Fibroblast of lung (primary cell): ENCODE results near the gene CDH7. TPM values are rescaled to one million over a fixed set of nuclear protein-coding genes. Genes with fewer than 3 reads are reported as not detected.

Experiments used
- DNase-seq, 2 donors: peaks; one replicate each; pipeline versions ENCODE4 v3.0.0 to v3.0.0-alpha.2; 2010; ENCODE audit warnings: low read depth in 2 of 2
- H2AFZ ChIP-seq: 2 replicates; pipeline ENCODE4 v1.5.1; 2012; ENCODE audit warnings: low read length, control low read depth, inconsistent platforms
- H3K27ac ChIP-seq: 2 replicates; pipeline ENCODE4 v1.5.1; 2011; ENCODE audit warnings: low read length, control low read depth; ENCODE audit not compliant: insufficient read depth
- H3K27me3 ChIP-seq: 2 replicates; pipeline ENCODE4 v1.5.1; 2011; ENCODE audit warnings: mild to moderate bottlenecking, low read length; ENCODE audit not compliant: control insufficient read depth, insufficient read depth
- H3K36me3 ChIP-seq: 2 replicates; pipeline ENCODE4 v1.5.1; 2011; ENCODE audit warnings: low read length; ENCODE audit not compliant: control insufficient read depth, insufficient read depth
- H3K4me1 ChIP-seq: 2 replicates; pipeline ENCODE4 v1.5.1; 2011; ENCODE audit warnings: low read length; ENCODE audit not compliant: control insufficient read depth, insufficient read depth; ENCODE audit errors: extremely low read depth
- H3K4me2 ChIP-seq: 2 replicates; pipeline ENCODE4 v1.5.1; 2011; ENCODE audit warnings: low read length, control low read depth; ENCODE audit not compliant: insufficient read depth; ENCODE audit errors: extremely low read depth
- H3K4me3 ChIP-seq, 4 experiments: fragments of 200-600 bp in 1 of 4; sonication (generic) in 1 of 4; replicated peaks in 1 of 4; 2 replicates each; pipeline ENCODE4 v1.5.1; 2011 to 2016; ENCODE audit warnings: low read length in 4 of 4, low read depth in 3 of 4, mild to moderate bottlenecking in 3 of 4, control low read depth in 2 of 4, inconsistent platforms in 1 of 4, mixed read lengths in 1 of 4; ENCODE audit not compliant: insufficient read depth in 1 of 4; ENCODE audit errors: control extremely low read depth in 1 of 4
- H3K79me2 ChIP-seq: 2 replicates; pipeline ENCODE4 v1.5.1; 2012; ENCODE audit warnings: mild to moderate bottlenecking, low read length, inconsistent platforms; ENCODE audit not compliant: control insufficient read depth, insufficient read depth
- H3K9ac ChIP-seq: 2 replicates; pipeline ENCODE4 v1.5.1; 2011; ENCODE audit warnings: mild to moderate bottlenecking, low read length, control low read depth; ENCODE audit not compliant: insufficient read depth
- H3K9me3 ChIP-seq: 2 replicates; pipeline ENCODE4 v1.5.1; 2012; ENCODE audit warnings: low read depth, low read length; ENCODE audit not compliant: control insufficient read depth, insufficient read depth
- H4K20me1 ChIP-seq: 2 replicates; pipeline ENCODE4 v1.5.1; 2011; ENCODE audit warnings: low read length; ENCODE audit not compliant: control insufficient read depth, insufficient read depth; ENCODE audit errors: extremely low read depth
- EZH2 ChIP-seq: IDR thresholded peaks from 2 replicates; pipeline ENCODE4 v1.5.1; 2012; ENCODE audit warnings: low read length, control low read depth, mild to moderate bottlenecking; ENCODE audit errors: missing control alignments
- polyA plus RNA-seq, 2 donors: library from polyadenylated mRNA; depleted of rRNA in 1 of 2; stranded (reverse) in 1 of 2; unstranded in 1 of 2; fragments of >200 nt; gene quantifications; 2 replicates each; pipeline ENCODE4 v1.2.1, GENCODE V29; 2011 to 2012; ENCODE audit warnings: missing spikeins in 1 of 2
- total RNA-seq: library from RNA; depleted of rRNA; stranded (reverse); fragments of >200 nt; gene quantifications from 2 replicates; pipeline ENCODE4 v1.2.1, GENCODE V29; 2014
- TF ChIP-seq, protein P1 (sequence below), 2 donors: IDR thresholded peaks in 1 of 2; conservative IDR thresholded peaks in 1 of 2; 1 replicate in 1 of 2; 2 replicates in 1 of 2; pipeline ENCODE4 v1.5.1; 2011 to 2012; ENCODE audit warnings: low read length in 2 of 2, control low read depth in 1 of 2, inconsistent platforms in 1 of 2, low read depth in 1 of 2, mild to moderate bottlenecking in 1 of 2

CDH7 gene
- total and polyA plus RNA-seq, 2 donors (not counting 1 experiment from before 2014, with no cell fraction given) = not detected

DNA sequence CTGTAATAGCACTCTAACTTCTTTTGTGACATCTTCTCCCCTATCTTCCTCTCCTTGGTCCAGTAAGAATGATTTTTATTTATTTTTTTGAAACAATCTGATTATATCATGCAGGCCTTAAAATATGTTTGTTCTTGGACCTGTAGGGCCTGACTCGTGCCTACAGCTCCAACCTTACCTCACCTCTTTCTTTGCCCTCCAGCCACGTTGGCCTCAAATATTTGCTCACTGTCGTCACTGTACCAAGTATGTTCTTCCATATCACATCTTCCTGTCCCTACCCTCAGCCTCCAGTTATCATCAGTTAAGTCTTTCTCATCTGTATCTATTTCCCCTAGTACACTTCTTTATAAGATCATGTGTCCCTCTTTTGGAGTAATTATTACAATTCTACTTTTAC is 125.5 kb downstream of the CDH7 start:
- no peak for TF ChIP-seq EZH2
- TF ChIP-seq, protein P1, sequence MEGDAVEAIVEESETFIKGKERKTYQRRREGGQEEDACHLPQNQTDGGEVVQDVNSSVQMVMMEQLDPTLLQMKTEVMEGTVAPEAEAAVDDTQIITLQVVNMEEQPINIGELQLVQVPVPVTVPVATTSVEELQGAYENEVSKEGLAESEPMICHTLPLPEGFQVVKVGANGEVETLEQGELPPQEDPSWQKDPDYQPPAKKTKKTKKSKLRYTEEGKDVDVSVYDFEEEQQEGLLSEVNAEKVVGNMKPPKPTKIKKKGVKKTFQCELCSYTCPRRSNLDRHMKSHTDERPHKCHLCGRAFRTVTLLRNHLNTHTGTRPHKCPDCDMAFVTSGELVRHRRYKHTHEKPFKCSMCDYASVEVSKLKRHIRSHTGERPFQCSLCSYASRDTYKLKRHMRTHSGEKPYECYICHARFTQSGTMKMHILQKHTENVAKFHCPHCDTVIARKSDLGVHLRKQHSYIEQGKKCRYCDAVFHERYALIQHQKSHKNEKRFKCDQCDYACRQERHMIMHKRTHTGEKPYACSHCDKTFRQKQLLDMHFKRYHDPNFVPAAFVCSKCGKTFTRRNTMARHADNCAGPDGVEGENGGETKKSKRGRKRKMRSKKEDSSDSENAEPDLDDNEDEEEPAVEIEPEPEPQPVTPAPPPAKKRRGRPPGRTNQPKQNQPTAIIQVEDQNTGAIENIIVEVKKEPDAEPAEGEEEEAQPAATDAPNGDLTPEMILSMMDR (conservative IDR thresholded peaks at IDR 0.05 in 1 of 2, IDR thresholded peaks at IDR 0.05 in 1 of 2; ENCODE audit: low read depth in 1 of 2, low read length in 2 of 2) = no peak
- Histone ChIP-seq H3K27ac (no peak overlapping the region), H3K4me3 (no peak overlapping the region), H3K9ac (no peak overlapping the region), H3K36me3 (no peaks in the 10 kb centered on the region), H3K9me3 (no peaks in the 10 kb centered on the region), H3K4me1 (no peaks in the 10 kb centered on the region), H3K79me2 (no peaks in the 10 kb centered on the region), H4K20me1 (no peaks in the 10 kb centered on the region), H3K4me2 (no peak overlapping the region), H3K27me3 (no peaks in the 10 kb centered on the region), H2AFZ (no peak overlapping the region)
- DNase-seq = no peak

GRCh38 chr18:65897292-65897691 is 146.5 kb downstream of the CDH7 start:
- no peak for DNase-seq
- no peaks in the 10 kb centered on the region for H3K27me3 ChIP-seq
- H3K27ac ChIP-seq = no peak overlapping the region
- H3K4me3 ChIP-seq = no peak overlapping the region
- H3K4me1 ChIP-seq = no peaks in the 10 kb centered on the region
- no peaks in the 10 kb centered on the region for H3K36me3 ChIP-seq
- no peak overlapping the region for H3K9ac ChIP-seq
- no peaks in the 10 kb centered on the region for H3K79me2 ChIP-seq
- H4K20me1 ChIP-seq = no peaks in the 10 kb centered on the region
- H3K4me2 ChIP-seq = no peak overlapping the region
- TF ChIP-seq, protein P1 (conservative IDR thresholded peaks at IDR 0.05 in 1 of 2, IDR thresholded peaks at IDR 0.05 in 1 of 2; ENCODE audit: low read depth in 1 of 2, low read length in 2 of 2) = no peak
- TF ChIP-seq EZH2 = no peak
- H2AFZ ChIP-seq = no peak overlapping the region
- no peaks in the 10 kb centered on the region for H3K9me3 ChIP-seq

GRCh38 chr18:65901522-65901921 is 150.7 kb downstream of the CDH7 start:
- Histone ChIP-seq H3K4me2 (no peak overlapping the region), H3K9ac (no peak overlapping the region), H3K27ac (no peak overlapping the region), H3K4me1 (no peaks in the 10 kb centered on the region), H4K20me1 (no peaks in the 10 kb centered on the region), H3K9me3 (no peaks in the 10 kb centered on the region), H3K36me3 (no peaks in the 10 kb centered on the region), H3K4me3 (no peak overlapping the region), H2AFZ (no peak overlapping the region), H3K79me2 (no peaks in the 10 kb centered on the region), H3K27me3 (no peaks in the 10 kb centered on the region)
- TF ChIP-seq, protein P1 (conservative IDR thresholded peaks at IDR 0.05 in 1 of 2, IDR thresholded peaks at IDR 0.05 in 1 of 2; ENCODE audit: low read depth in 1 of 2, low read length in 2 of 2) = no peak
- TF ChIP-seq EZH2 = no peak
- DNase-seq = no peak
